AG09309 (cell line): ENCODE data around the gene NXPH1.

ENCODE experiments used
- DNase-seq: peaks from one replicate; pipeline ENCODE4 v3.0.0-alpha.2; 2010; ENCODE audit warnings: low read depth
- H3K4me3 ChIP-seq: 2 replicates; pipeline ENCODE4 v1.5.1; 2011; ENCODE audit warnings: mild to moderate bottlenecking, low read depth, low read length, moderate library complexity; ENCODE audit not compliant: control insufficient read depth
- TF ChIP-seq, protein P1 (sequence below): IDR thresholded peaks from 2 replicates; pipeline ENCODE4 v1.5.1; 2011; ENCODE audit warnings: mild to moderate bottlenecking, low read depth, low read length, inconsistent platforms; ENCODE audit not compliant: insufficient read depth, control insufficient read depth; ENCODE audit errors: missing control alignments

The NXPH1 gene

DNA sequence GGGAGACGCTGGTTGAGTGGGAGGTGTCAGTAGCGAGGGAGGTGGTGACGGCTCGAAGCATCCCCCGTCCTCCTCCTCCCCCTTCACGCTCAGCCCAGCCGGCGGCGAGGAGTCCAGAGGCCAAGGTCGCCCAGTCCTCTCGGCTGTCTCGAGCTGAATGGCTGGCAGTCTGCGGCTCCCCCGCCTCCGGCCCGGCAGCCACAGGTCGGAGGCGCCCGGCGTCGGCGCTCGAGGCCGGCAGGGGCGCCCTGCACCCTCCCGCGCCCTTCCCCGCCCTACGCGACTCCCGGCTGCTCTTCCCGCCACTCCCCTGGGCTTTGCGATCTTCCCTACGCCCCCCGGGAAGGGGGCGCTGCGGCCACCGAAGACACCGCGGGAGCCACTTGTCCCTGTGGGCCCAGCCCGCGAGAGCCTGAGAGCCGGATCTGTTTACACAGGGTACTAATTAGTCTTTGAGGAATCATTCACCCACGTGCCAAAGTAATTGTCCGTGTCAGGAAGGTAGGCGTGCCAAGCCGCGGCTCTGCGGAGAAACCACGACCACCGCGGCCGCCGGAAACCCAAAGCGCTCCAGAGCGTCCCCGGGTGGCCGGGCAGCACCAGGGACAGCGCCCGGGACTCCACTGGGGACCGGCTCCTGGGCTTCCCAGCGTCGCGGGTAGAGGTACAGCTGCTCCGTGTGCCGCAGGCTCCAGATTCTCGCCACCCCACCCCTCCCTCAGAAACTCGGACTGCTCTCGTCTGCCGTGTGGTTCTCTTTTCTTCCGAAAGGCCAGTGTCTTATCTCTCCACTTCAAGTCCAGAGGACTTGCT is at the start of gene NXPH1:
NXPH1 (plus strand) TSS at position 133 of the 813 bp plus-strand sequence.
- TF ChIP-seq, protein P1, sequence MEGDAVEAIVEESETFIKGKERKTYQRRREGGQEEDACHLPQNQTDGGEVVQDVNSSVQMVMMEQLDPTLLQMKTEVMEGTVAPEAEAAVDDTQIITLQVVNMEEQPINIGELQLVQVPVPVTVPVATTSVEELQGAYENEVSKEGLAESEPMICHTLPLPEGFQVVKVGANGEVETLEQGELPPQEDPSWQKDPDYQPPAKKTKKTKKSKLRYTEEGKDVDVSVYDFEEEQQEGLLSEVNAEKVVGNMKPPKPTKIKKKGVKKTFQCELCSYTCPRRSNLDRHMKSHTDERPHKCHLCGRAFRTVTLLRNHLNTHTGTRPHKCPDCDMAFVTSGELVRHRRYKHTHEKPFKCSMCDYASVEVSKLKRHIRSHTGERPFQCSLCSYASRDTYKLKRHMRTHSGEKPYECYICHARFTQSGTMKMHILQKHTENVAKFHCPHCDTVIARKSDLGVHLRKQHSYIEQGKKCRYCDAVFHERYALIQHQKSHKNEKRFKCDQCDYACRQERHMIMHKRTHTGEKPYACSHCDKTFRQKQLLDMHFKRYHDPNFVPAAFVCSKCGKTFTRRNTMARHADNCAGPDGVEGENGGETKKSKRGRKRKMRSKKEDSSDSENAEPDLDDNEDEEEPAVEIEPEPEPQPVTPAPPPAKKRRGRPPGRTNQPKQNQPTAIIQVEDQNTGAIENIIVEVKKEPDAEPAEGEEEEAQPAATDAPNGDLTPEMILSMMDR = no peak
- H3K4me3 ChIP-seq = no peak within 1 kb of the TSS
- no peak for DNase-seq

DNA sequence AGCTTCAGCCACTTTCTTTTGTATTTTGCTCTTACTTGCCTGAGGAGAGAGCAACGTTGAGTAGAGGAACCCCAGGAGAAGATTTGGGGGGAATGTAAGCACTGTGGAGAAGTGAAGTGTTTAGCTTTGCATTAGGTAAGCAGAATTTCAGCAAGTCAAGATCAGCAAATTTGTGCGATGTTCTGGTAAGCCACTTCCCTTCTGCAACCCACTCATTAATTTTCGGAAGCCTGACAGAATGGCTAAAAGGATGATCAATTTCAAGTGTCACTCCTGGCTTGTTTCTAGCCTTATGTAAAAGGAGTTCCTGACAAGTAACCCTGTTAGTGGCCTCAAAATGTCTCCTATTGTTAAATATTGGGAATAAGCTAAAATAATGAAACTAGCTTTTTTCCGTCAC is 48.5 kb upstream of the NXPH1 start:
- no peak overlapping the region for H3K4me3 ChIP-seq
- no peak for DNase-seq
- TF ChIP-seq, protein P1 = no peak

DNA sequence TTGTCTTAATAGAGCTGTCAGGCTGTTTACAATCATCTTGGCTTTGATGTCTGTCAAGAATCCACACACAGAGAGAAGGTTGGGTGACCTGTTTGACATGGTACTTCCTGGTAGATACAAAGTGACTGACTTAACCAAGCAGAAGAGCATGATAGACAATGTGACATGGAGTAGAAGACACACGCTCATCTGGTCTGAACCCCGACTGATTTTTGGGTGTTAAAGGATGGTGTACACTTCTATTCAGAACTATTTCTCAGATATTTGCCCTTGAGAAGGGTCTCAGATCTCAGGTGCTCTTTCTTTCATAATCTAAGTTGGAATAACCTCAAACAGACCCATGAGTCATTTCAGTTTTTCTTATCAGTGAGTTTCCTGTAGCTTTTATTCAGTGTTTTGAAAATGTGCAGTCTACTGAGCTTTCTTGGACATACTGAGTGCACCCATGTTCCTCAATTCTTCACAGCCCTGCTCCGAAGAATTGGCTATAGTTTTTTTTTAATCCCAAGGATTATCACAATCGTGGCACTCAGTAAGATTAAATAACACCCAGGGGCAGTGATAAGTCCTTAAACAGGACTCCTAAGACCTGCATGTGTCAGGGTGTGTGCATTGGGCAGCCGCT is 46.4 kb upstream of the NXPH1 start:
- TF ChIP-seq, protein P1 = no peak
- no peak for DNase-seq
- no peak overlapping the region for H3K4me3 ChIP-seq

DNA sequence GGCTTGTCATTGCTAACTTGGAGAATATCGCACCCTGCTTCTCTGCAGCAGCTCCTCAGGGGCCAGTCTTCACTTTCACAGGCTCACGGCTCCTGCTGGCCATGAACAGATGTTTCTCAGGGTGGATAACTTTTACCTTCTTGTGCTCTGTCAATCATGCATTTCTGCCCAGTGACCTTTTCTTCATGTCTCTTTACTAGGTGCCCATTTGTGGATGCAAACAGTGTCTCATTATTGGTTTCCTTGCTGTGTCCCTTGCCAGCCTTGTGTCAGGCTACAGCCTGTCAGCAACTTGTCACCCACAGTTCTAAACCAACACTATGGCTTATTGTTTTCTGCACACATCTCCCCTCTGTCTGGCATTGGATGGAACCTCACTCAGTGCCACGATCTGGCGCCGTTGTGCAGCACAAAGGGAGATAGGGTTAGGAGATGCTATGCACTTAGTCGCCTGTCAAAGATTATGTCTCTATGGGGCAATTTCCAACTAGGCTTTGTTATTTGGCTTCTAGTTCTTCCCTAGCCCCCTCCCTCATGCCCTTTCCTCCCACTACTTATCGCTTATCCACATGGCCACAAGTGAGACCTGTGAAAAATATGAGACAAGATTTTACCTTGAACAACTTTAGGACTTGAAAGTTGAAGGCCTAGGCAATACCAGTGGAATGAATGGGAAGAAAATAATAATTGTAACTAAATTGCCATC is 45.7 kb upstream of the NXPH1 start:
- no peak for DNase-seq
- TF ChIP-seq, protein P1 = no peak

DNA sequence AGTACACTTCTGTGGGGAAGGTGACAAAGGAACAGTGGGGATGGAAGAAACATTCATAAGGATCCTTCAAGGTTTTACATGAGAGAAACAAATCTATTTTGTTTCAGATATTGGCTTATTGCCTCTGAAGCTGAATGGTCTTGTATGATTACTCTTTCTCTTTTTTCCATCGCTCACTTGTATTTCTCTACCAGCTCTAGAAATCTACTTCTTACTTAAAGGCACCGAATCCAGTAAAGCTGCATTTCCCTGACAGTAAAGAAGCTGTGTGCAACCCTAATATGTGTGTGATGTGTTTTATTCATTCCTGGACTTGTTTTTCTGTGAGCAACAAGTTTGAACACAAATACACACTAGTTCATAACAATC is 45.2 kb upstream of the NXPH1 start:
- H3K4me3 ChIP-seq = no peak overlapping the region
- TF ChIP-seq, protein P1 = no peak
- no peak for DNase-seq

More for the DNA sequence above, 45.7 kb upstream of the NXPH1 start:
- no peak overlapping the region for H3K4me3 ChIP-seq

DNA sequence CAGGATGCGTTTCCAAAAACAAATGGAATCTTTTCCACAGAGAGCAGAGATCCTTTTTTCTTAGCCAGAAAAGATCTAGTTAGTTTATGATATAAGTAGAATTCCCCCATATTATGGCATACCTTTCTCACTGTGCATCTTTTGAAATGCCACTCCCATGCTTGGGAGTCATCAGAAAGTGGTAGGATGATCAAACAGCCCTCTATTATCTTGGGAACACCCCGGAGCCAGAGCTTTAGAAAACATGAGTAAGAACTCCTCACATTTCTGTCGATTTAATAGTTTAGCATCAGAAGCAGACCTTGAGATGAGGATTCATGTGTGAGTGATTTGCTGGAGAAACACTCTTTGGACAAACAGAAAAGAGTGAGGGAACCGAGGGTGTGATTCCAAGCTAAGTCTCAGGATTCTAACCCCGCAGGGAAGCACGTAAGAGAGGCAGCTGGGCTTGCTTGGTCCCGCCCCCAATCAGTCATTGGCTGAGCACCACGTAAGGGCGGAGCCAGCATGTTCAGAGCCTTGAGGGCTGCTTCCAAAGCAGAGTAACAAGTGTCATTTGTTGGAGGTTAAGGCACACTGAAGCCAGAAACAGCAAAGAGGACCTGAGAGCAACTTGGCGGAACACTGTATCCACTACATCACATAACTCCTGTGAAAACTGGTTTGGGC is 43.7 kb upstream of the NXPH1 start:
- no peak overlapping the region for H3K4me3 ChIP-seq
- TF ChIP-seq, protein P1 = no peak
- no peak for DNase-seq
